PC-3 (cell line): ENCODE results near the gene GNAZ.

Experiments used
- EZH2 ChIP-seq: fragments of 300-600 bp; sonication (generic); IDR thresholded peaks from one replicate; pipeline ENCODE4 v1.6.1; 2017; ENCODE audit warnings: antibody characterized with exemption, mild to moderate bottlenecking, low read length; ENCODE audit not compliant: unreplicated experiment
- EZH2phosphoT487 ChIP-seq: fragments of 300-600 bp; sonication (generic); IDR thresholded peaks from 2 replicates; pipeline ENCODE4 v1.6.1; 2018; ENCODE audit warnings: mild to moderate bottlenecking, antibody characterized with exemption, low read length, borderline replicate concordance
- TF ChIP-seq, protein P1 (sequence below): fragments of 300-600 bp; sonication (generic); conservative IDR thresholded peaks from 2 replicates; pipeline ENCODE4 v1.5.1; 2017; ENCODE audit warnings: antibody characterized with exemption, low read depth, mild to moderate bottlenecking, low read length

DNA sequence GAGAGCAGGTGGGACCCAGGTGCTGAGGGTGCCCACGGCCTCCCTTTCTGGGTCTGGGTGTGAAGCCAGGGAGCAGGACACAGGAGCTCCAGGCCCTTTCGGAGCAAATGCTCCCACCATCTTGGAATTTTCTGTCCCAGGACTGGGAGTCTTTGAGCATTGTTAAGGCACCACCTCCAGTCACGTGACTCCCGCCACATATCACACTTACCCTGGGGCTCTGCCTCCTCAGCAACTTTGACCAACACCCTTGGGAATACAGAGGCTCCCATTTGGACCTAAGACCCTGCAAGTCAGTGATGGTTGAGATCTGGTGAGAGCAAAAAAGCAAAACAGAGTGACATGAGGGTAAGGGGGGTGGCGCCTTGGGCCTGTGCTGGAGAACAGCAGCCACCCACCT is 35.6 kb downstream of the GNAZ start:
- no peak for TF ChIP-seq EZH2phosphoT487
- TF ChIP-seq, protein P1, sequence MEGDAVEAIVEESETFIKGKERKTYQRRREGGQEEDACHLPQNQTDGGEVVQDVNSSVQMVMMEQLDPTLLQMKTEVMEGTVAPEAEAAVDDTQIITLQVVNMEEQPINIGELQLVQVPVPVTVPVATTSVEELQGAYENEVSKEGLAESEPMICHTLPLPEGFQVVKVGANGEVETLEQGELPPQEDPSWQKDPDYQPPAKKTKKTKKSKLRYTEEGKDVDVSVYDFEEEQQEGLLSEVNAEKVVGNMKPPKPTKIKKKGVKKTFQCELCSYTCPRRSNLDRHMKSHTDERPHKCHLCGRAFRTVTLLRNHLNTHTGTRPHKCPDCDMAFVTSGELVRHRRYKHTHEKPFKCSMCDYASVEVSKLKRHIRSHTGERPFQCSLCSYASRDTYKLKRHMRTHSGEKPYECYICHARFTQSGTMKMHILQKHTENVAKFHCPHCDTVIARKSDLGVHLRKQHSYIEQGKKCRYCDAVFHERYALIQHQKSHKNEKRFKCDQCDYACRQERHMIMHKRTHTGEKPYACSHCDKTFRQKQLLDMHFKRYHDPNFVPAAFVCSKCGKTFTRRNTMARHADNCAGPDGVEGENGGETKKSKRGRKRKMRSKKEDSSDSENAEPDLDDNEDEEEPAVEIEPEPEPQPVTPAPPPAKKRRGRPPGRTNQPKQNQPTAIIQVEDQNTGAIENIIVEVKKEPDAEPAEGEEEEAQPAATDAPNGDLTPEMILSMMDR: no peak
- TF ChIP-seq EZH2: no peak
